Measurements from ENCODE around the gene GLI3.

GLI3 gene

GRCh38 chr7:42071372-42072261, 165.4 kb downstream of the GLI3 start:
- TF ChIP-seq REPIN1 (tag by site-specific recombination; IDR thresholded peaks at IDR 0.05; ENCODE audit: low read depth), result no peak
- TF ChIP-seq ZNF585B (tag by site-specific recombination; IDR thresholded peaks at IDR 0.05), result no peak
- peak; percentile 67 for TF ChIP-seq ZNF341 (tag by site-specific recombination; IDR thresholded peaks at IDR 0.05; ENCODE audit: low read depth)
- Histone ChIP-seq H3K27ac (ENCODE audit: extremely low read depth, low read depth, low read length) (no peak overlapping the region), H3K4me1 (ENCODE audit: control insufficient read depth, insufficient read depth, low read length) (peaks cover 17% of the 10 kb centered on the region), H3K9me3 (ENCODE audit: control insufficient read depth, insufficient read depth, low read depth, low read length) (no peaks in the 10 kb centered on the region), H3K4me3 (ENCODE audit: low read depth, low read length) (no peak overlapping the region), H3K36me3 (ENCODE audit: control insufficient read depth in 2 of 2, insufficient read depth in 1 of 2, low read length in 2 of 2) (peaks cover 0 to 7% of the 10 kb centered on the region in 2 experiments; a peak in 1 of 3 replicates)
- POLR2A ChIA-PET, result no interaction called here
- CTCF ChIA-PET, result interaction anchor here (0.6 to 1.3 kb wide), 6 partner anchors 12 to 619 kb away, joined by 3 to 5 read pairs (median 3); no protein-coding TSS in a partner anchor

- TF ChIP-seq SCRT1 (tag by site-specific recombination; IDR thresholded peaks at IDR 0.05; ENCODE audit: borderline replicate concordance) (no peak), ZBTB1 (tag by site-specific recombination; IDR thresholded peaks at IDR 0.05) (no peak), ZNF274 (IDR thresholded peaks at IDR 0.05; ENCODE audit: low read length) (no peak), ZNF274 (tag by site-specific recombination; IDR thresholded peaks at IDR 0.05; ENCODE audit: borderline replicate concordance) (no peak)
- H3K9me3 ChIP-seq (ENCODE audit: control insufficient read depth, insufficient read depth, low read depth, low read length), result no peaks in the 10 kb centered on the region
- H3K4me3 ChIP-seq (ENCODE audit: low read depth, low read length), result no peak overlapping the region
- H3K4me1 ChIP-seq (ENCODE audit: control insufficient read depth, insufficient read depth, low read length), result peaks cover 30% of the 10 kb centered on the region
- H3K36me3 ChIP-seq (ENCODE audit: control insufficient read depth in 2 of 2, insufficient read depth in 1 of 2, low read length in 2 of 2), result peaks cover 0 to 7% of the 10 kb centered on the region in 2 experiments; a peak in 1 of 3 replicates
- ChIA-PET POLR2A (no interaction called here), CTCF (interaction anchor here (0.6 kb wide), 1 partner anchor 192 kb away, joined by 5 read pairs; no protein-coding TSS in a partner anchor)
- no peak overlapping the region for H3K27ac ChIP-seq (ENCODE audit: extremely low read depth, low read depth, low read length)
Measured at GRCh38 chr7:42070068-42070467, 166.9 kb downstream of the GLI3 start.

DNA sequence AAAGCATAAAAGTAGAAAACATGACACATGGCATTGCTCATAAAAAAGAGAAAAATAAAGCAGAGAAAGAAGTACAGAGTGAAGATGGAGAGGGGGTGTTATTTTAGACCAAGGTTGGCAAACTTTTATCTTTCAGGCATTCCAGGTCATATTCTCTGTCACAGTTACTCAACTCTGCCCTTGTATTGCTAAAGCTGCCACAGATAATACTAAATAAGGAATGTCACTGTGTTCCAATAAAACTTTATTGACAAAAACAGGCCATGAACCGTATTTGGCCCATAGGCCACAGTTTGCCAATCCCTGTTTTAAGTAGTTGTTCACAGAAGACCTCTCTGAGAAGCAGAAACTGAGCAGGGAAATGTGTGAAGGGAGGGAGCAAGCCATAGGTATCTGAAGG, 167.4 kb downstream of the GLI3 start:
- no peaks in the 10 kb centered on the region for H3K9me3 ChIP-seq (ENCODE audit: control insufficient read depth, insufficient read depth, low read depth, low read length)
- H3K4me3 ChIP-seq (ENCODE audit: low read depth, low read length), result no peak overlapping the region
- peaks cover 30% of the 10 kb centered on the region for H3K4me1 ChIP-seq (ENCODE audit: control insufficient read depth, insufficient read depth, low read length)
- ChIA-PET POLR2A (no interaction called here), CTCF (no interaction called here)
- peaks cover 0 to 7% of the 10 kb centered on the region in 2 experiments; a peak in 1 of 3 replicates for H3K36me3 ChIP-seq (ENCODE audit: control insufficient read depth in 2 of 2, insufficient read depth in 1 of 2, low read length in 2 of 2)
- H3K27ac ChIP-seq (ENCODE audit: extremely low read depth, low read depth, low read length), result no peak overlapping the region
- TF ChIP-seq ZNF114 (tag by site-specific recombination; IDR thresholded peaks at IDR 0.05) (no peak), ZNF549 (tag by site-specific recombination; IDR thresholded peaks at IDR 0.05) (no peak), ZNF701 (tag by site-specific recombination; IDR thresholded peaks at IDR 0.05) (no peak), ZNF561 (tag by site-specific recombination; IDR thresholded peaks at IDR 0.05; ENCODE audit: borderline replicate concordance) (no peak), ZNF174 (tag by site-specific recombination; IDR thresholded peaks at IDR 0.05) (no peak), ZNF626 (tag by site-specific recombination; IDR thresholded peaks at IDR 0.05) (no peak), BCL11A (tag by site-specific recombination; IDR thresholded peaks at IDR 0.05; ENCODE audit: low read depth) (no peak), ZNF658 (tag by site-specific recombination; IDR thresholded peaks at IDR 0.05) (no peak), ZNF654 (tag by site-specific recombination; IDR thresholded peaks at IDR 0.05; ENCODE audit: low read depth) (no peak), ZNF302 (tag by site-specific recombination; IDR thresholded peaks at IDR 0.05; ENCODE audit: low read depth) (no peak), ZNF610 (tag by site-specific recombination; IDR thresholded peaks at IDR 0.05; ENCODE audit: borderline replicate concordance) (no peak), ZFP3 (tag by site-specific recombination; IDR thresholded peaks at IDR 0.05; ENCODE audit: low read depth) (no peak), ZNF211 (tag by site-specific recombination; IDR thresholded peaks at IDR 0.05; ENCODE audit: low read depth) (no peak), ZNF692 (tag by site-specific recombination; IDR thresholded peaks at IDR 0.05) (no peak)
- TF ChIP-seq, protein P1, sequence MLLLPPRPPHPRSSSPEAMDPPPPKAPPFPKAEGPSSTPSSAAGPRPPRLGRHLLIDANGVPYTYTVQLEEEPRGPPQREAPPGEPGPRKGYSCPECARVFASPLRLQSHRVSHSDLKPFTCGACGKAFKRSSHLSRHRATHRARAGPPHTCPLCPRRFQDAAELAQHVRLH (tag by site-specific recombination; IDR thresholded peaks at IDR 0.05), result no peak
